WTC11 (cell line): ENCODE results near the gene GALM. TPM values are rescaled to one million over a fixed set of nuclear protein-coding genes. Genes with fewer than 3 reads are reported as not detected.

Experiments
- ELF4 ChIP-seq: sonication (generic); formaldehyde crosslinking; IDR thresholded peaks from 2 replicates; pipeline ENCODE4 v1.8.1; 2022; ENCODE audit warnings: low read depth, mild to moderate bottlenecking, moderate library complexity, missing genetic modification reagents
- ERG ChIP-seq: fragments of 250-450 bp; sonication (Bioruptor Pico); IDR thresholded peaks from 2 replicates; pipeline ENCODE4 v1.8.0; 2021; ENCODE audit warnings: mild to moderate bottlenecking
- FOXK1 ChIP-seq: sonication (generic); formaldehyde crosslinking; IDR thresholded peaks from 2 replicates; pipeline ENCODE4 v1.8.0; 2022; ENCODE audit warnings: mild to moderate bottlenecking, moderate library complexity, missing genetic modification reagents
- FOXP1 ChIP-seq: sonication (generic); formaldehyde crosslinking; IDR thresholded peaks from 2 replicates; pipeline ENCODE4 v1.8.0; 2022; ENCODE audit warnings: missing genetic modification reagents, mild to moderate bottlenecking, moderate library complexity, borderline replicate concordance
- FOXP4 ChIP-seq: sonication (generic); formaldehyde crosslinking; IDR thresholded peaks from 2 replicates; pipeline ENCODE4 v1.8.0; 2022; ENCODE audit warnings: mild to moderate bottlenecking, missing genetic modification reagents
- GTF2I ChIP-seq: fragments of 250-450 bp; sonication (Bioruptor Pico); conservative IDR thresholded peaks from 2 replicates; pipeline ENCODE4 v1.4.0; 2021; ENCODE audit warnings: mild to moderate bottlenecking
- IRF1 ChIP-seq: sonication (generic); formaldehyde crosslinking; IDR thresholded peaks from 2 replicates; pipeline ENCODE4 v1.8.0; 2023; ENCODE audit warnings: missing genetic modification reagents
- JAZF1 ChIP-seq: fragments of 250-450 bp; sonication (Bioruptor Pico); IDR thresholded peaks from 2 replicates; pipeline ENCODE4 v1.9.0; 2021; ENCODE audit warnings: moderate library complexity, mild to moderate bottlenecking, inconsistent platforms
- KAT7 ChIP-seq: sonication (generic); formaldehyde crosslinking; IDR thresholded peaks from 2 replicates; pipeline ENCODE4 v1.8.1; 2023; ENCODE audit warnings: missing genetic modification reagents, mild to moderate bottlenecking, borderline replicate concordance
- MAX ChIP-seq: sonication (generic); formaldehyde crosslinking; IDR thresholded peaks from 2 replicates; pipeline ENCODE4 v1.8.0; 2022; ENCODE audit warnings: mild to moderate bottlenecking, missing genetic modification reagents
- MLX ChIP-seq: sonication (generic); formaldehyde crosslinking; IDR thresholded peaks from 2 replicates; pipeline ENCODE4 v1.8.1; 2023; ENCODE audit warnings: mild to moderate bottlenecking, missing genetic modification reagents, moderate library complexity
- NR2C2 ChIP-seq: sonication (generic); formaldehyde crosslinking; IDR thresholded peaks from 2 replicates; pipeline ENCODE4 v1.8.0; 2022; ENCODE audit warnings: mild to moderate bottlenecking, missing genetic modification reagents
- OVOL2 ChIP-seq: fragments of 250-450 bp; sonication (Bioruptor Pico); IDR thresholded peaks from 2 replicates; pipeline ENCODE4 v1.9.0; 2021; ENCODE audit warnings: mild to moderate bottlenecking, borderline replicate concordance
- RELA ChIP-seq: sonication (generic); formaldehyde crosslinking; IDR thresholded peaks from 2 replicates; pipeline ENCODE4 v1.8.1; 2022; ENCODE audit warnings: missing genetic modification reagents, mild to moderate bottlenecking, borderline replicate concordance
- RORB ChIP-seq: fragments of 250-450 bp; sonication (Bioruptor Pico); IDR thresholded peaks from 2 replicates; pipeline ENCODE4 v1.9.0; 2021; ENCODE audit warnings: mild to moderate bottlenecking
- SMAD3 ChIP-seq: sonication (generic); formaldehyde crosslinking; IDR thresholded peaks from 2 replicates; pipeline ENCODE4 v1.8.0; 2022; ENCODE audit warnings: missing genetic modification reagents, mild to moderate bottlenecking, borderline replicate concordance
- SMAD4 ChIP-seq: sonication (generic); formaldehyde crosslinking; IDR thresholded peaks from 2 replicates; pipeline ENCODE4 v1.8.0; 2022; ENCODE audit warnings: mild to moderate bottlenecking, missing genetic modification reagents
- SP1 ChIP-seq: sonication (generic); formaldehyde crosslinking; conservative IDR thresholded peaks from 2 replicates; pipeline ENCODE4 v1.8.1; 2022; ENCODE audit warnings: missing genetic modification reagents
- TP53 ChIP-seq: sonication (generic); formaldehyde crosslinking; IDR thresholded peaks from 2 replicates; pipeline ENCODE4 v1.8.1; 2023; ENCODE audit warnings: mild to moderate bottlenecking, missing genetic modification reagents
- USF2 ChIP-seq: sonication (generic); formaldehyde crosslinking; IDR thresholded peaks from 2 replicates; pipeline ENCODE4 v1.8.1; 2023; ENCODE audit warnings: mild to moderate bottlenecking, missing genetic modification reagents, moderate library complexity
- ZNF121 ChIP-seq: sonication (generic); formaldehyde crosslinking; IDR thresholded peaks from 2 replicates; pipeline ENCODE4 v1.8.0; 2023; ENCODE audit warnings: missing genetic modification reagents
- ZNF138 ChIP-seq: sonication (generic); formaldehyde crosslinking; conservative IDR thresholded peaks from 2 replicates; pipeline ENCODE4 v1.8.1; 2022; ENCODE audit warnings: mild to moderate bottlenecking, moderate library complexity, missing genetic modification reagents
- ZNF219 ChIP-seq: sonication (generic); formaldehyde crosslinking; IDR thresholded peaks from 2 replicates; pipeline ENCODE4 v1.8.0; 2023; ENCODE audit warnings: missing genetic modification reagents, mild to moderate bottlenecking, borderline replicate concordance
- ZNF232 ChIP-seq: sonication (generic); formaldehyde crosslinking; IDR thresholded peaks from 2 replicates; pipeline ENCODE4 v1.8.0; 2022; ENCODE audit warnings: mild to moderate bottlenecking, missing genetic modification reagents
- ZNF423 ChIP-seq: fragments of 250-450 bp; sonication (Bioruptor Pico); IDR thresholded peaks from 2 replicates; pipeline ENCODE4 v2.1.2; 2022; ENCODE audit warnings: mild to moderate bottlenecking, moderate library complexity
- ZSCAN18 ChIP-seq: fragments of 250-450 bp; sonication (Bioruptor Pico); IDR thresholded peaks from 2 replicates; pipeline ENCODE4 v2.1.2; 2022; ENCODE audit warnings: mild to moderate bottlenecking, moderate library complexity
- total RNA-seq: library from RNA; stranded (reverse); gene quantifications from 3 replicates; pipeline ENCODE4 v1.2.3, GENCODE V29; 2021

The GALM gene
- total RNA-seq, 1 experiment from 2014 or later, result 11.2 TPM

GRCh38 chr2:38750891-38751595, 85.1 kb downstream of the GALM start, which contains the start of gene SRSF7 (continued):
- TF ChIP-seq FOXK1 (CRISPR knock-in tag) (peak; percentile 76), IRF1 (CRISPR knock-in tag) (peak; percentile 82), JAZF1 (0 out of 2 replicates have a peak, but pooled peaks have one; percentile 31), SMAD4 (peak; percentile 94), MLX (CRISPR knock-in tag) (0 out of 2 replicates have a peak, but pooled peaks have one; percentile 71), ZNF423 (no peak), TP53 (CRISPR knock-in tag) (peak; percentile 94; the same call in 1 of the 2 replicates), OVOL2 (peak; percentile 89; the same call in 1 of the 2 replicates), MAX (CRISPR knock-in tag) (peak; percentile 98), ERG (CRISPR knock-in tag) (peak; percentile 92; the same call in 1 of the 2 replicates), RELA (peak; percentile 84), ZNF219 (CRISPR knock-in tag) (no peak), ZSCAN18 (CRISPR knock-in tag) (no peak), ZNF232 (CRISPR knock-in tag) (peak; percentile 90), ELF4 (no peak), SMAD3 (CRISPR knock-in tag) (peak; percentile 90), GTF2I (no peak), ZNF121 (CRISPR knock-in tag) (no peak), NR2C2 (CRISPR knock-in tag) (no peak), KAT7 (CRISPR knock-in tag) (peak; percentile 40; the same call in 1 of the 2 replicates), SP1 (CRISPR knock-in tag) (peak; percentile 81), RORB (CRISPR knock-in tag) (peak; percentile 98), FOXP1 (CRISPR knock-in tag) (peak; percentile 96), FOXP4 (peak; percentile 80), ZNF138 (CRISPR knock-in tag) (peak; percentile 93; the same call in 1 of the 2 replicates), USF2 (peak; percentile 49)
